ENCODE data around the gene CAV1. TPM values are rescaled to one million over a fixed set of nuclear protein-coding genes. Genes with fewer than 3 reads are reported as not detected.

CAV1 gene
- total RNA-seq, 2 experiments from 2014 or later: not detected

DNA sequence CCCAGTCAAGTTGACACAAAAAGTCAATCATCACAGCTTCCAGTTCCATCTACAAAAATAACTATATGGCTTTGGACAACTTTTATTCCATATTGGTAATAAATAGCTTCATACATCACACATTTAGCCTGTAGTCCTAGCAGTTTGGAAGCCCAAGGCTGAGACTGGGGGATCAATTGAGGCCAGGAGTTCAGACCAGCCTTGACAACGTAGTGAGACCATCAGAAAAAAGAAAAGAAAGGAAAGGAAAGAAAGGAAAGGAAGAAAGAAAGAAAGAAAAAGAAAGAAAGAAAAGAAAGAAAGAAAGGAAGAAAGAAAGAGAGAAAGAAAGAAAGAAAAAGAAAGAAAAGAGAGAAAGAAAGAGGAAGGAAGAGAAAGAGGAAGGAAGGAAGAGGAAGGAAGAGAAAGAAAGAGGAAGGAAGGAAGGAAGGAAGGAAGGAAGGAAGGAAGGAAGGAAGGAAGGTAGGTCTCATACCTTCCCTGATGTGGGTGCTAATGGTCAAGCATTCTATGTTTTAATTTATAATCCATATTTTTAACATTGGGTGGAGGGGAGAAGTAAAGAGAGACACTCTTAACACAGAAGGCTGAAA, 37.8 kb downstream of the CAV1 start:
- no peak overlapping the region for H3K4me3 Mint-ChIP-seq
- TF ChIP-seq CTCF (IDR thresholded peaks at IDR 0.05): no peak
- no peak overlapping the region for H3K27ac ChIP-seq (ENCODE audit: low read depth in 1 of 2, low read length in 2 of 2)
- no peaks in the 10 kb centered on the region for H3K9me3 ChIP-seq (ENCODE audit: control insufficient read depth in 1 of 2, insufficient read depth in 1 of 2, low read length in 2 of 2)
- H3K27me3 Mint-ChIP-seq: peaks cover 40% of the 10 kb centered on the region
- no peaks in the 10 kb centered on the region for H3K4me1 Mint-ChIP-seq (ENCODE audit: low read depth)
- H3K27me3 ChIP-seq (ENCODE audit: control insufficient read depth in 1 of 2, insufficient read depth in 2 of 2, low read length in 2 of 2): peaks cover 0 to 19% of the 10 kb centered on the region in 2 experiments
- no peaks in the 10 kb centered on the region for H3K4me1 ChIP-seq (ENCODE audit: insufficient read depth, low read length)
- no peak overlapping the region for H3K4me3 ChIP-seq (ENCODE audit: low read length)
- ATAC-seq (ENCODE audit: poor library complexity) (no peak), DNase-seq (no peak)
- POLR2A ChIA-PET: no interaction called here
- peaks cover 2% of the 10 kb centered on the region for H3K9me3 Mint-ChIP-seq
- CTCF ChIA-PET: no interaction called here
- H3K27ac Mint-ChIP-seq: no peak overlapping the region
- intact Hi-C loops (cut with DNase I, micrococcal nuclease): no loop called here
- H3K36me3 Mint-ChIP-seq (ENCODE audit: low read depth): no peaks in the 10 kb centered on the region
- H3K36me3 ChIP-seq (ENCODE audit: insufficient read depth, low read length): no peaks in the 10 kb centered on the region

DNA sequence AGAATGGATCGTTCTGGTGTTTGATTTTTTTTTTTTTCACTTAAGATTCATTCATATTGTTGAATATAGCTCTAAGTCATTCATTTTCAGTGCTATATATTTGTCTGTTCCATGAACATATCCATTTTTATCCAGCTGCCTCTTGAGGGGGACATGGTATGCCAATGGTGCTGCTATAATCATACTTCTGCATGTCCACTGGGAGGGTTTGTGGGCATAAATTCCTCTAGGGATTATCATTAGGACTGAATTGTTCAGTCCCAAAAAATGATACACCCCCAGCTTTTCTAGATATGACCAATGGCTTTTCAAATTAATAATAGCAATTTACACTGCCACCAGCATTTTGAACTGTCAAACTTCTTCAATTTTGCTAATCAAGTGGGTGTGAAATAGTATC, 41.1 kb downstream of the CAV1 start:
- Histone ChIP-seq H3K36me3 (ENCODE audit: insufficient read depth, low read length) (no peaks in the 10 kb centered on the region), H3K27me3 (ENCODE audit: control insufficient read depth in 1 of 2, insufficient read depth in 2 of 2, low read length in 2 of 2) (peaks cover 0 to 8% of the 10 kb centered on the region in 2 experiments), H3K9me3 (ENCODE audit: control insufficient read depth in 1 of 2, insufficient read depth in 1 of 2, low read length in 2 of 2) (no peaks in the 10 kb centered on the region), H3K4me3 (ENCODE audit: low read length) (no peak overlapping the region), H3K27ac (ENCODE audit: low read depth in 1 of 2, low read length in 2 of 2) (no peak overlapping the region), H3K4me1 (ENCODE audit: insufficient read depth, low read length) (no peaks in the 10 kb centered on the region)
- ATAC-seq (ENCODE audit: poor library complexity) (no peak), DNase-seq (no peak)
- Mint-ChIP-seq H3K4me3 (no peak overlapping the region), H3K4me1 (ENCODE audit: low read depth) (no peaks in the 10 kb centered on the region), H3K27ac (no peak overlapping the region), H3K27me3 (peaks cover 28% of the 10 kb centered on the region), H3K36me3 (ENCODE audit: low read depth) (no peaks in the 10 kb centered on the region), H3K9me3 (peaks cover 2% of the 10 kb centered on the region)
- POLR2A ChIA-PET: no interaction called here
- TF ChIP-seq CTCF (IDR thresholded peaks at IDR 0.05): no peak
- CTCF ChIA-PET: no interaction called here
- intact Hi-C loops (cut with DNase I, micrococcal nuclease): no loop called here

GRCh38 chr7:116566666-116567065, 41.8 kb downstream of the CAV1 start:
- Histone ChIP-seq H3K9me3 (ENCODE audit: control insufficient read depth in 1 of 2, insufficient read depth in 1 of 2, low read length in 2 of 2) (no peaks in the 10 kb centered on the region), H3K27ac (ENCODE audit: low read depth in 1 of 2, low read length in 2 of 2) (no peak overlapping the region), H3K36me3 (ENCODE audit: insufficient read depth, low read length) (no peaks in the 10 kb centered on the region), H3K4me1 (ENCODE audit: insufficient read depth, low read length) (no peaks in the 10 kb centered on the region), H3K4me3 (ENCODE audit: low read length) (no peak overlapping the region), H3K27me3 (ENCODE audit: control insufficient read depth in 1 of 2, insufficient read depth in 2 of 2, low read length in 2 of 2) (peaks cover 0 to 3% of the 10 kb centered on the region in 2 experiments)
- H3K27ac Mint-ChIP-seq: no peak overlapping the region
- ChIA-PET CTCF (no interaction called here), POLR2A (no interaction called here)
- DNase-seq (no peak), ATAC-seq (ENCODE audit: poor library complexity) (no peak)
- H3K4me1 Mint-ChIP-seq (ENCODE audit: low read depth): no peaks in the 10 kb centered on the region
- H3K36me3 Mint-ChIP-seq (ENCODE audit: low read depth): no peaks in the 10 kb centered on the region
- intact Hi-C loops (cut with DNase I, micrococcal nuclease): no loop called here
- peaks cover 2% of the 10 kb centered on the region for H3K9me3 Mint-ChIP-seq
- H3K27me3 Mint-ChIP-seq: peaks cover 29% of the 10 kb centered on the region
- TF ChIP-seq CTCF (IDR thresholded peaks at IDR 0.05): no peak
- H3K4me3 Mint-ChIP-seq: no peak overlapping the region

Measured in CD4-positive, alpha-beta T cell (primary cell).